Keratinocyte (primary cell): ENCODE results near the gene CFAP57. TPM values are rescaled to one million over a fixed set of nuclear protein-coding genes. Genes with fewer than 3 reads are reported as not detected.

Experiments
- DNase-seq: peaks from one replicate; pipeline ENCODE4 v3.0.0-alpha.2; 2011; ENCODE audit warnings: low read depth, missing footprints, low spot score
- FAIRE-seq: peaks from 2 replicates; lab custom pipeline; 2011; peaks lifted over from hg19 to GRCh38; lab: Jason Lieb, UNC
- H2AFZ ChIP-seq: 2 replicates; pipeline ENCODE4 v1.6.0; 2012; ENCODE audit warnings: low read length, control low read depth, inconsistent platforms; ENCODE audit not compliant: control insufficient read depth
- H3K27ac ChIP-seq: 2 replicates; pipeline ENCODE4 v1.5.1; 2011; ENCODE audit warnings: low read length; ENCODE audit not compliant: control insufficient read depth, insufficient read depth
- H3K27me3 ChIP-seq: 3 replicates; pipeline ENCODE4 v1.6.0; 2011; ENCODE audit warnings: low read length; ENCODE audit not compliant: control insufficient read depth, insufficient read depth; ENCODE audit errors: extremely low read depth
- H3K36me3 ChIP-seq, 2 experiments: 2 replicates in 1 of 2; 3 replicates in 1 of 2; pipeline ENCODE4 v1.5.1; 2011; ENCODE audit warnings: low read length in 2 of 2, mild to moderate bottlenecking in 1 of 2; ENCODE audit not compliant: control insufficient read depth in 2 of 2, insufficient read depth in 2 of 2; ENCODE audit errors: extremely low read depth in 1 of 2
- H3K4me1 ChIP-seq: 3 replicates; pipeline ENCODE4 v1.5.1; 2011; ENCODE audit warnings: low read length; ENCODE audit not compliant: control insufficient read depth, insufficient read depth; ENCODE audit errors: extremely low read depth
- H3K4me2 ChIP-seq: 3 replicates; pipeline ENCODE4 v1.6.0; 2011; ENCODE audit warnings: low read depth, low read length; ENCODE audit not compliant: control insufficient read depth, insufficient read depth; ENCODE audit errors: extremely low read depth
- H3K4me3 ChIP-seq, 3 experiments: fragments of 200-600 bp in 1 of 3; sonication (generic) in 1 of 3; 2 replicates in 2 of 3; 3 replicates in 1 of 3; pipeline ENCODE4 v1.5.1; 2011 to 2016; ENCODE audit warnings: low read length in 3 of 3, mild to moderate bottlenecking in 3 of 3, control low read depth in 2 of 3, inconsistent platforms in 1 of 3, low read depth in 1 of 3, mixed read lengths in 1 of 3, mixed run types in 1 of 3, moderate library complexity in 1 of 3; ENCODE audit not compliant: control insufficient read depth in 2 of 3, insufficient read depth in 2 of 3; ENCODE audit errors: extremely low read depth in 1 of 3
- H3K79me2 ChIP-seq: 2 replicates; pipeline ENCODE4 v1.6.0; 2012; ENCODE audit warnings: low read length; ENCODE audit not compliant: control insufficient read depth, insufficient read depth
- H3K9ac ChIP-seq: 3 replicates; pipeline ENCODE4 v1.6.0; 2011; ENCODE audit warnings: low read length; ENCODE audit not compliant: control insufficient read depth, insufficient read depth; ENCODE audit errors: extremely low read depth
- H3K9me1 ChIP-seq: 3 replicates; pipeline ENCODE4 v1.6.0; 2011; ENCODE audit warnings: low read length; ENCODE audit not compliant: control insufficient read depth, insufficient read depth; ENCODE audit errors: extremely low read depth
- H3K9me3 ChIP-seq: 2 replicates; pipeline ENCODE4 v1.5.1; 2012; ENCODE audit warnings: low read depth, low read length; ENCODE audit not compliant: control insufficient read depth
- H4K20me1 ChIP-seq: 3 replicates; pipeline ENCODE4 v1.6.0; 2011; ENCODE audit warnings: low read length; ENCODE audit not compliant: control insufficient read depth, insufficient read depth; ENCODE audit errors: extremely low read depth
- CTCF ChIP-seq, 3 experiments: IDR thresholded peaks in 1 of 3; conservative IDR thresholded peaks in 1 of 3; optimal IDR thresholded peaks in 1 of 3; 2 replicates in 2 of 3; 3 replicates in 1 of 3; pipeline versions ENCODE3 to v1.5.1; 2011; ENCODE audit warnings: low read length in 3 of 3, mild to moderate bottlenecking in 3 of 3, moderate library complexity in 2 of 3, control low read depth in 1 of 3, inconsistent platforms in 1 of 3; ENCODE audit not compliant: insufficient read depth in 2 of 3; ENCODE audit errors: extremely low read depth in 1 of 3
- EZH2 ChIP-seq: IDR thresholded peaks from one replicate; pipeline ENCODE4 v1.6.1; 2012; ENCODE audit warnings: inconsistent platforms, mild to moderate bottlenecking, low read length, moderate library complexity
- dilution Hi-C: fragments of 300-500 bp; cut with MboI; formaldehyde crosslinking; loops from one replicate; pipeline ENCODE4 v1.7.0; 2020; ENCODE audit warnings: low sequenced_read_pairs; ENCODE audit not compliant: extremely low pct_ligation_motif_present
- polyA plus RNA-seq, 5 experiments: library from polyadenylated mRNA; depleted of rRNA in 3 of 5; stranded (reverse) in 3 of 5; stranded (forward) in 1 of 5; unstranded in 1 of 5; fragments of >200 nt; gene quantifications; 1 replicate in 1 of 5; 2 replicates in 3 of 5; 3 replicates in 1 of 5; pipeline versions ENCODE4 v1.2.1 to v1.2.3, GENCODE V29; 2011 to 2012; ENCODE audit warnings: missing spikeins in 2 of 5, low read depth in 1 of 5, low replicate concordance in 1 of 5

The CFAP57 gene
- polyA plus RNA-seq, 1 donor (not counting 4 experiments of a cell fraction or from before 2014, with no cell fraction given) = 0.39 TPM

GRCh38 chr1:43277116-43277876 is 105.2 kb downstream of the CFAP57 start:
- no peaks in the 10 kb centered on the region for H3K9me1 ChIP-seq
- H3K27me3 ChIP-seq = no peaks in the 10 kb centered on the region
- H3K27ac ChIP-seq = no peak overlapping the region
- no peak overlapping the region for H3K4me3 ChIP-seq
- H3K9ac ChIP-seq = no peak overlapping the region
- no peaks in the 10 kb centered on the region for H4K20me1 ChIP-seq
- H3K9me3 ChIP-seq = no peaks in the 10 kb centered on the region
- H3K4me2 ChIP-seq = no peak overlapping the region
- no peak overlapping the region for H2AFZ ChIP-seq
- peaks cover 11% of the 10 kb centered on the region for H3K4me1 ChIP-seq
- dilution Hi-C loops = no loop called here
- DNase-seq = no peak
- no peak for FAIRE-seq
- H3K36me3 ChIP-seq = no peaks in the 10 kb centered on the region
- no peaks in the 10 kb centered on the region for H3K79me2 ChIP-seq
- TF ChIP-seq EZH2 (no peak), CTCF (optimal IDR thresholded peaks at IDR 0.05 in 1 of 3, IDR thresholded peaks at IDR 0.05 in 1 of 3, conservative IDR thresholded peaks at IDR 0.05 in 1 of 3; ENCODE audit: extremely low read depth in 1 of 3, insufficient read depth in 2 of 3, low read length in 3 of 3) (no peak)

- no peak for TF ChIP-seq EZH2
- no peak for TF ChIP-seq CTCF (optimal IDR thresholded peaks at IDR 0.05 in 1 of 3, IDR thresholded peaks at IDR 0.05 in 1 of 3, conservative IDR thresholded peaks at IDR 0.05 in 1 of 3; ENCODE audit: extremely low read depth in 1 of 3, insufficient read depth in 2 of 3, low read length in 3 of 3)
- Histone ChIP-seq H3K27ac (no peak overlapping the region), H3K9ac (no peak overlapping the region), H3K4me2 (no peak overlapping the region), H3K27me3 (no peaks in the 10 kb centered on the region), H3K4me1 (peaks cover 8% of the 10 kb centered on the region), H4K20me1 (no peaks in the 10 kb centered on the region), H3K4me3 (no peak overlapping the region), H3K36me3 (no peaks in the 10 kb centered on the region), H3K9me3 (no peaks in the 10 kb centered on the region), H2AFZ (no peak overlapping the region), H3K9me1 (no peaks in the 10 kb centered on the region), H3K79me2 (no peaks in the 10 kb centered on the region)
- dilution Hi-C loops = no loop called here
- FAIRE-seq = no peak
- DNase-seq = no peak
Observed at GRCh38 chr1:43279161-43279560, 107.0 kb downstream of the CFAP57 start.
